GM13977 (cell line): ENCODE results near the gene DRC7.

Experiments
- DNase-seq: peaks from one replicate; pipeline ENCODE4 v3.0.0; 2012; ENCODE audit warnings: low spot score
- CTCF ChIP-seq: IDR thresholded peaks from 2 replicates; pipeline ENCODE4 v1.5.1; 2012; ENCODE audit warnings: mild to moderate bottlenecking, control low read depth; ENCODE audit not compliant: insufficient read depth; ENCODE audit errors: extremely low read depth, missing control alignments
- in situ Hi-C: fragments of 300-500 bp; cut with MboI; formaldehyde crosslinking; loops from one replicate; pipeline ENCODE4 v1.12.0; 2022; ENCODE audit warnings: low sequenced_read_pairs, low pct_unique_long_range_greater_than_20kb, mixed read lengths, inconsistent platforms; ENCODE audit not compliant: unreplicated experiment

DRC7 gene

GRCh38 chr16:57730771-57731730 is 36.4 kb downstream of the DRC7 start:
- no peak for TF ChIP-seq CTCF
- no peak for DNase-seq
- in situ Hi-C loops = no loop called here

DNA sequence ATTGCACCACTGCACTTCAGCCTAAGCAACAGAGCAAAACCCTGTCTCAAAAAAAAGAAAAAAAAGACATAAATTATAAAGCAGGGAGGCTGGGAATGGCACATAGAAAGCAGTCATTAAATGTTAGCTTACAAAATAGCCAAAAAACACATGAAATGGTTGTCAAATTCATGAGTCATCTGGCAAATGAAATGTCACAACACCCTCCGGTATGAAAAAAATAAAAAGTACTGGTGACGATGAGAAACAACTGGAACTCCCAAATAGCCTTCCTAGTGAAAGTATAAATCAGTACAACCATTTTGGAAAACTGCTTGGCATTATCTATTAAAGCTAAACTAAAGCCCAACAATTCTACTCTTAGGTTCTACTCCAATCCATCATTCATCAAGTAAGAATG is 37.4 kb downstream of the DRC7 start:
- in situ Hi-C loops = no loop called here
- TF ChIP-seq CTCF = no peak

GRCh38 chr16:57732714-57733113 is 38.1 kb downstream of the DRC7 start:
- in situ Hi-C loops = no loop called here
- no peak for TF ChIP-seq CTCF
- no peak for DNase-seq

More for the DNA sequence above, 37.4 kb downstream of the DRC7 start:
- DNase-seq = no peak

- no peak for TF ChIP-seq CTCF
- no peak for DNase-seq
- in situ Hi-C loops = no loop called here
These were observed 39.8 kb downstream of the DRC7 start for GRCh38 chr16:57734308-57734924.

- peak; percentile 98 for DNase-seq
- in situ Hi-C loops = no loop called here
- TF ChIP-seq CTCF = no peak
These were observed 40.5 kb downstream of the DRC7 start for GRCh38 chr16:57734925-57735754.

GRCh38 chr16:57735755-57736418 is 41.3 kb downstream of the DRC7 start, which contains the start of gene KATNB1:
KATNB1 (plus strand) TSS chr16:57735770; CDS start chr16:57737244, 1,474 bp downstream.
- in situ Hi-C loops = no loop called here
- no peak for TF ChIP-seq CTCF

More at GRCh38 chr16:57735755-57736418, 41.3 kb downstream of the DRC7 start, which contains the start of gene KATNB1:
- no peak for DNase-seq
